Epithelial cell of esophagus (primary cell): ENCODE measurements around the gene XRCC6.

ENCODE experiments used
- DNase-seq: peaks from one replicate; pipeline ENCODE4 v3.0.0; 2010; ENCODE audit warnings: low read depth
- H3K4me3 ChIP-seq: 2 replicates; pipeline ENCODE4 v1.5.1; 2011; ENCODE audit warnings: mild to moderate bottlenecking, low read length, control low read depth
- TF ChIP-seq, protein P1 (sequence below): IDR thresholded peaks from 2 replicates; pipeline ENCODE4 v1.5.1; 2011; ENCODE audit warnings: low read depth, mild to moderate bottlenecking, low read length, control low read depth, inconsistent platforms; ENCODE audit not compliant: insufficient read depth; ENCODE audit errors: missing control alignments

Gene XRCC6

DNA sequence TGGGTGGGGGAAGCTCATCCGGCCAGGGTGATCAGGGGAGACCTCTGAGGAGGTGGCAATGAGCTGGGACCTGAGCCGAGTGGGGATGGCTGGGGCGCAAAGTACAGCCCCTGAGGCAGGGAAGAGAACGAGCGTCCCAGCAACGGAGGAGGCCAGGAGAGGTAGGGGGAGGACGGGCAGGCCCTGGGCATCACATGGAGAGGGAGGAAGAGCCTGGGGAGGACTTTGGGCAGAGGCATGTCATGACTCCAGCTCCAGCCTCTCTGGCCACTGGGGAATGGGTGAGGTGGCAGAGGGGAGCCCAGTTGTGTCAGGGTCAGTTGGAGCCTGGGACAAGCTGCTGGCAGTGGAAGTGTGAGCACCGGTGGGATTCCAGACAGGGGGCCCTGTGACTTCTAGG lies 43.0 kb upstream of the XRCC6 start:
- TF ChIP-seq, protein P1, sequence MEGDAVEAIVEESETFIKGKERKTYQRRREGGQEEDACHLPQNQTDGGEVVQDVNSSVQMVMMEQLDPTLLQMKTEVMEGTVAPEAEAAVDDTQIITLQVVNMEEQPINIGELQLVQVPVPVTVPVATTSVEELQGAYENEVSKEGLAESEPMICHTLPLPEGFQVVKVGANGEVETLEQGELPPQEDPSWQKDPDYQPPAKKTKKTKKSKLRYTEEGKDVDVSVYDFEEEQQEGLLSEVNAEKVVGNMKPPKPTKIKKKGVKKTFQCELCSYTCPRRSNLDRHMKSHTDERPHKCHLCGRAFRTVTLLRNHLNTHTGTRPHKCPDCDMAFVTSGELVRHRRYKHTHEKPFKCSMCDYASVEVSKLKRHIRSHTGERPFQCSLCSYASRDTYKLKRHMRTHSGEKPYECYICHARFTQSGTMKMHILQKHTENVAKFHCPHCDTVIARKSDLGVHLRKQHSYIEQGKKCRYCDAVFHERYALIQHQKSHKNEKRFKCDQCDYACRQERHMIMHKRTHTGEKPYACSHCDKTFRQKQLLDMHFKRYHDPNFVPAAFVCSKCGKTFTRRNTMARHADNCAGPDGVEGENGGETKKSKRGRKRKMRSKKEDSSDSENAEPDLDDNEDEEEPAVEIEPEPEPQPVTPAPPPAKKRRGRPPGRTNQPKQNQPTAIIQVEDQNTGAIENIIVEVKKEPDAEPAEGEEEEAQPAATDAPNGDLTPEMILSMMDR = no peak
- H3K4me3 ChIP-seq = no peak overlapping the region
- DNase-seq = no peak

DNA sequence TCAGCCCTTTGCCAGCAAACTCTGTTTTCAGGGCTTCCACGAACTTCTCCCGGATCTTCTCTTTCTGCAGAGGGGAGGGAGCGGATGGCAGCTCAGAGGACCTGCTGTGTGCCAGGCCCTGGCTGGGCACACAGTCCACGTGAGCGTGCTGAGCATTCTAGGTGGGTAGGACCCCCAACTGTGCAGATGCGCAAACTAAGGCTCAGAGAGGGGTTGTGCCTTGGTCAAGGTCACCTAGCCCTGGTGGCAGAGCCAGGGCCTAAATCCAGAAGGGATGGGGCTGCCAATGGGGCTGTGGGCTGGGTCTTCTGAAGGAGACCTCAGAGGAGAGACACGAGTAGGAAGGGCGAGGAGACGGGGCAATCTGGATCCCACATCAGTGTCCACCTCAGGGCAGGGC lies 42.3 kb upstream of the XRCC6 start:
- TF ChIP-seq, protein P1 = no peak
- no peak for DNase-seq
- no peak overlapping the region for H3K4me3 ChIP-seq

DNA sequence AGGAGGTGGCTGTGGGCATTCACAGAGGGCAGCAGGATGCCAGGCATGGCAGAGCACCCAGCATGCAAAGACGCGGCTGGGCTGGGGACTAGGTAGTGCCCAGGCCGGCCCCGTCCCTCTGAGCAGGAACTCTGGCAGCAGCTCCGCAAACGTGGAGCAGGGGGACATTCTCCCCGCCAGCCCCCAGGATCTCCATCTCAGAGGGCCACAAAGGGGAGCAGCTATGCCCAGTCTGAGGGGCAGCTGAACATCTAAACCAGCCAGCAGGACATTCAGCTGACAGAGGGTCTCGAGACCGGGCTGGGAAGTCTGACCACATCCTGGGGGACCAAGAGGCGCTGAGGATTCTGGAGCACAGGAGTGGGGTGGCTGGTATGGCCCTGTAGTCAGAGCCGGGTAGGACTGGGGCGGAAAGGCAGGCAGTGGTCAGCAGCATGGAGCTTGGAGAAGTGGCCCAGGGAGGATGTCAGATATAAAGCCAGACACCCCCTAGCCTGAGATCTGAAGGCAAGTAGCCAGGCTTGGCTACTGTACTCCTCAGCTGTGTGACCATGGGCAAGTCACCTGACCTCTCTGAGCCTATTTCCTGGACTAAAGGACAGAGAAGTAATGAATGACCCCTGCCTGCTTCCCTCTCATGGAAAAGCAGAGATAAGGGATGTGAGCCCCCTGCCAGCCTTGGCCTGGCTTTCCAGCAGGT lies 41.6 kb upstream of the XRCC6 start:
- no peak overlapping the region for H3K4me3 ChIP-seq
- no peak for DNase-seq
- TF ChIP-seq, protein P1 = no peak

DNA sequence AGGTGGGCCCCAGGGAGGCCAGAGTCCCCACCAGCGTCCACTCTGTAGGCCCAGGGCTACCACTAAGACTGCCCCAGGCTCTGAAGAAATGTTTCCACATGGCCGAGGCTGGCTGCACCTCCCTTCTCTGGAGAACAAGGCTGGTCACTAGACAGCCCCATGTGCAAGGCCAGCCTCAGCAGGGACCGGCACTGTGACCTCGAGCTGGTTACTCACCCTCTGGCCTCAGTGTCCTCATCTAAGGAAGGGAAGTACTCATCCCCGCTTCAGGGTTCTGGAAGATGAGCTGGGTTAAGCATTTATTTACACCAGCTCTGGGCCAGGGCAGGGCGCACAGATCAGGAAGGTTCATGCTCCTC lies 41.1 kb upstream of the XRCC6 start:
- TF ChIP-seq, protein P1 = no peak
- H3K4me3 ChIP-seq = no peak overlapping the region
- no peak for DNase-seq

DNA sequence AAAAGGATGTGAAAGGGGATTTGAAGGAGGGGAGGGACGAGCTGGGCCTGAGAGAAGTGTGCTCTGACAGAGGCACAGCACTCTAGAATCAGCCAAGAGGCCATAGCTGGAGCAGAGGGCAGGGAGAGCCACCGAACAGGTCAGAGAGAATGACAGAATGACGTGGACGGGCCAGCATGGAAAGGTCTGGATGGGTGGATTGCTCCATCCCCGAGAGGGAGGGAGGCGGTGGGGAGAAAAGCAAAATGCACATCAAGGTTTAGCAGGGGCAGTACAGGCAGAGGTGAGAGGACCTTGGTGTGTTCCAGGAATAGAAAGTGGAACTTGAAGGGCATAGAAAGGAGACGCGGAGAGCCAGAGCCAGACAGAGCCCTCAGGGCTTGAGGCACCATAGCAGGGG lies 38.4 kb upstream of the XRCC6 start:
- no peak for DNase-seq
- TF ChIP-seq, protein P1 = no peak
- H3K4me3 ChIP-seq = no peak overlapping the region

DNA sequence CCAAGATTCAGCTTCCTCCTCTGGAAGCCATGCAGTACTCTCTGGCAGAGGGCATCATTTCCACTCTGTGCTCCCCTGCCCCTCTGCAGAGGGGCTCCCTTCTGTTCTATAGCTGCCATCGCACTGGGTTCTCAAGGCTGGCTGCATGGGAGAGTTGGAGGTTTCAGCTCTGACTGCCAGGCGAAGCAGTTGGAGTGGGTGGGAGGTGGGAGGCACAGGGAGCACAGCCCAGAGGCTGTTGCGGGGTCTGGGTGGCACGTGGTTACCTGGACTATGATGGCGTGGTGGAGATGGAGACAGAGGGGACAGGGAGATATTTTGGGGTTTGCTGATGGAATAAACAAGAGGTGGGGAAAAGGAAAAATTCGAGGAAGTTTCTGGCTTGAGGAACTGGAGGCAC lies 36.2 kb upstream of the XRCC6 start:
- TF ChIP-seq, protein P1 = no peak
- no peak for DNase-seq
- H3K4me3 ChIP-seq = no peak overlapping the region

DNA sequence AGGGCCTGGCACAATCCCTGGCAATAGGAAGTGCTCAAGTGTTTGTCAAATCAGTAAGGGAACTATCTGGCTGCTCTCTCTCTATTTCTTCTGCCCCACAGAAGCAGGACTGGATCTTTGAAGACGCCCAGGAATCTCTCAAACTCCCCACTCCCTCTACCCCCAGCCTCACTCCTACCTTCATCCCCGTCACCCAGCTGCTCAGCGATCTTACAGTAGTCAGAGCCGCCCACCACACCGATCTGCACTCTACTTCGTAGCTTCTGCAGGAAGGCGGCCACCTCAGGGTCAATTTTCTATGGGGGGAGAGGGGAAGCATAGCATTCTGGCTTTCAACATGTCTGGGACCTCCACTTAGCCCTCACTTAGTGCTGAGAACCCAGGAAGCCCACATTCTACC lies 35.2 kb upstream of the XRCC6 start:
- TF ChIP-seq, protein P1 = no peak
- H3K4me3 ChIP-seq = no peak overlapping the region
- no peak for DNase-seq
